ENCODE data around the gene PECR.

The PECR gene

GRCh38 chr2:216064665-216065064 is 16.9 kb downstream of the PECR start:
- H4K20me1 ChIP-seq (ENCODE audit: insufficient read depth, low read length) = no peaks in the 10 kb centered on the region
- H3K4me3 ChIP-seq (ENCODE audit: low read length) = no peak overlapping the region
- H3K9ac ChIP-seq (ENCODE audit: low read length) = no peak overlapping the region
- H3K79me2 ChIP-seq (ENCODE audit: low read length) = no peaks in the 10 kb centered on the region
- peaks cover 7% of the 10 kb centered on the region for H3K4me1 ChIP-seq (ENCODE audit: low read length)
- H3K9me3 ChIP-seq (ENCODE audit: insufficient read depth, low read length) = no peaks in the 10 kb centered on the region
- no peak overlapping the region for H3K27ac ChIP-seq (ENCODE audit: low read length)
- no peak overlapping the region for H3K4me2 ChIP-seq (ENCODE audit: low read length)
- no peak overlapping the region for H2AFZ ChIP-seq (ENCODE audit: low read depth, low read length)
- H3K27me3 ChIP-seq (ENCODE audit: low read depth, low read length) = no peaks in the 10 kb centered on the region
- TF ChIP-seq CTCF (IDR thresholded peaks at IDR 0.05; ENCODE audit: low read depth, low read length) (no peak), EZH2phosphoT487 (IDR thresholded peaks at IDR 0.05; ENCODE audit: low read depth) (no peak)
- H3K36me3 ChIP-seq (replicated peaks; ENCODE audit: low read depth, low read length) = peaks cover 13% of the 10 kb centered on the region

- Histone ChIP-seq H3K79me2 (ENCODE audit: low read length) (no peaks in the 10 kb centered on the region), H3K36me3 (replicated peaks; ENCODE audit: low read depth, low read length) (peaks cover 18% of the 10 kb centered on the region), H3K4me1 (ENCODE audit: low read length) (peaks cover 7% of the 10 kb centered on the region), H2AFZ (ENCODE audit: low read depth, low read length) (no peak overlapping the region), H4K20me1 (ENCODE audit: insufficient read depth, low read length) (no peaks in the 10 kb centered on the region), H3K4me2 (ENCODE audit: low read length) (no peak overlapping the region), H3K27me3 (ENCODE audit: low read depth, low read length) (no peaks in the 10 kb centered on the region), H3K9ac (ENCODE audit: low read length) (no peak overlapping the region), H3K9me3 (ENCODE audit: insufficient read depth, low read length) (no peaks in the 10 kb centered on the region), H3K4me3 (ENCODE audit: low read length) (no peak overlapping the region), H3K27ac (ENCODE audit: low read length) (no peak overlapping the region)
- TF ChIP-seq CTCF (IDR thresholded peaks at IDR 0.05; ENCODE audit: low read depth, low read length) = peak; percentile 24
- no peak for TF ChIP-seq EZH2phosphoT487 (IDR thresholded peaks at IDR 0.05; ENCODE audit: low read depth)
Measured at GRCh38 chr2:216064014-216064630, 17.5 kb downstream of the PECR start.

- Histone ChIP-seq H3K36me3 (replicated peaks; ENCODE audit: low read depth, low read length) (peaks cover 11% of the 10 kb centered on the region), H4K20me1 (ENCODE audit: insufficient read depth, low read length) (no peaks in the 10 kb centered on the region), H3K27ac (ENCODE audit: low read length) (peak overlapping the region; percentile 98), H3K9ac (ENCODE audit: low read length) (no peak overlapping the region), H3K9me3 (ENCODE audit: insufficient read depth, low read length) (no peaks in the 10 kb centered on the region), H3K79me2 (ENCODE audit: low read length) (no peaks in the 10 kb centered on the region), H3K27me3 (ENCODE audit: low read depth, low read length) (no peaks in the 10 kb centered on the region), H3K4me2 (ENCODE audit: low read length) (no peak overlapping the region), H2AFZ (ENCODE audit: low read depth, low read length) (no peak overlapping the region), H3K4me1 (ENCODE audit: low read length) (peaks cover 39% of the 10 kb centered on the region), H3K4me3 (ENCODE audit: low read length) (no peak overlapping the region)
- TF ChIP-seq CTCF (IDR thresholded peaks at IDR 0.05; ENCODE audit: low read depth, low read length) (peak; percentile 34), EZH2phosphoT487 (IDR thresholded peaks at IDR 0.05; ENCODE audit: low read depth) (no peak)
Measured at GRCh38 chr2:216059233-216059834, 22.3 kb downstream of the PECR start.

- H3K4me1 ChIP-seq (ENCODE audit: low read length) = peaks cover 39% of the 10 kb centered on the region
- H3K27ac ChIP-seq (ENCODE audit: low read length) = peak overlapping the region; percentile 98
- TF ChIP-seq CTCF (IDR thresholded peaks at IDR 0.05; ENCODE audit: low read depth, low read length) (no peak), EZH2phosphoT487 (IDR thresholded peaks at IDR 0.05; ENCODE audit: low read depth) (no peak)
- peak overlapping the region; percentile 92 for H3K4me2 ChIP-seq (ENCODE audit: low read length)
- peak overlapping the region; percentile 69 for H3K4me3 ChIP-seq (ENCODE audit: low read length)
- peaks cover 9% of the 10 kb centered on the region for H3K36me3 ChIP-seq (replicated peaks; ENCODE audit: low read depth, low read length)
- H3K9ac ChIP-seq (ENCODE audit: low read length) = peak overlapping the region; percentile 69
- no peak overlapping the region for H2AFZ ChIP-seq (ENCODE audit: low read depth, low read length)
- no peaks in the 10 kb centered on the region for H3K9me3 ChIP-seq (ENCODE audit: insufficient read depth, low read length)
- H4K20me1 ChIP-seq (ENCODE audit: insufficient read depth, low read length) = no peaks in the 10 kb centered on the region
- no peaks in the 10 kb centered on the region for H3K27me3 ChIP-seq (ENCODE audit: low read depth, low read length)
- no peaks in the 10 kb centered on the region for H3K79me2 ChIP-seq (ENCODE audit: low read length)
Measured at GRCh38 chr2:216057688-216058193, 23.9 kb downstream of the PECR start.

All from OCI-LY3 (cell line).